Uterus (tissue), 2 donors: Measurements from ENCODE around the gene TMEM266.

ENCODE experiments used
- CTCF ChIP-seq, 4 experiments: fragments of 200-600 bp in 2 of 4; fragments of 450-650 bp in 2 of 4; sonication (generic) in 2 of 4; IDR thresholded peaks; one replicate each; pipeline ENCODE4 v1.5.1; 2016 to 2019; ENCODE audit warnings: antibody characterized with exemption in 4 of 4, mild to moderate bottlenecking in 2 of 4, moderate library complexity in 1 of 4
- POLR2A ChIP-seq, 2 donors: fragments of 450-650 bp; IDR thresholded peaks; one replicate each; pipeline ENCODE4 v1.6.1; 2016; ENCODE audit warnings: antibody characterized with exemption in 2 of 2, mild to moderate bottlenecking in 1 of 2, moderate library complexity in 1 of 2

- TF ChIP-seq POLR2A (IDR thresholded peaks at IDR 0.05), result no peak
- TF ChIP-seq CTCF (IDR thresholded peaks at IDR 0.05), result no peak
These were observed 121.9 kb downstream of the TMEM266 start for GRCh38 chr15:76181705-76182107.
